Heart right ventricle (tissue), 16 donors: ENCODE results near the gene RBMS3. TPM values are rescaled to one million over a fixed set of nuclear protein-coding genes. Genes with fewer than 3 reads are reported as not detected.

ENCODE experiments used
- ATAC-seq, 8 donors: fragments of 200-7000 bp; cut with Tn5 transposase; one replicate each; pipeline ENCODE4 v1.9.1; 2020; ENCODE audit warnings: mild to moderate bottlenecking in 8 of 8, moderate library complexity in 8 of 8, moderate number of reproducible peaks in 1 of 8
- DNase-seq, 2 donors: peaks; one replicate each; pipeline ENCODE4 v3.0.0-alpha.2; 2020
- H3K27ac ChIP-seq, 10 donors: fragments of 200-600 bp; sonication (generic) in 2 of 10; one replicate each; pipeline versions ENCODE4 v1.5.0 to v1.8.0; 2020 to 2022; ENCODE audit warnings: mild to moderate bottlenecking in 3 of 10
- H3K27me3 ChIP-seq, 7 donors: fragments of 200-600 bp; one replicate each; pipeline ENCODE4 v1.8.0; 2021 to 2022; ENCODE audit warnings: mild to moderate bottlenecking in 2 of 7
- H3K36me3 ChIP-seq, 9 donors: fragments of 200-600 bp; sonication (generic) in 1 of 9; one replicate each; pipeline versions ENCODE4 v1.5.0 to v1.8.0; 2020 to 2022; ENCODE audit warnings: mild to moderate bottlenecking in 2 of 9
- H3K4me1 ChIP-seq, 9 donors: fragments of 200-600 bp; sonication (generic) in 1 of 9; one replicate each; pipeline versions ENCODE4 v1.5.0 to v1.8.0; 2020 to 2022; ENCODE audit warnings: mild to moderate bottlenecking in 4 of 9
- H3K4me3 ChIP-seq, 10 donors: fragments of 200-600 bp; sonication (generic) in 2 of 10; one replicate each; pipeline versions ENCODE4 v1.5.0 to v1.8.0; 2020 to 2022; ENCODE audit warnings: mild to moderate bottlenecking in 7 of 10, moderate library complexity in 2 of 10
- H3K9me3 ChIP-seq, 11 donors: fragments of 200-600 bp in 10 of 11; sonication (generic) in 2 of 11; one replicate each; pipeline versions ENCODE4 v1.5.0 to v1.8.0; 2013 to 2022; ENCODE audit warnings: mild to moderate bottlenecking in 2 of 11, control low read depth in 1 of 11, moderate library complexity in 1 of 11
- CTCF ChIP-seq, 9 donors: fragments of 200-600 bp; sonication (generic) in 2 of 9; IDR thresholded peaks; one replicate each; pipeline versions ENCODE4 v1.5.0 to v1.8.0; 2021 to 2022; ENCODE audit warnings: antibody characterized with exemption in 9 of 9, mild to moderate bottlenecking in 5 of 9, moderate library complexity in 1 of 9
- WGBS, 2 donors: extraction: QIAGEN DNeasy Blood & Tissue Kit; methylation state at CpG; one replicate each; pipeline ENCODE4 v1.1.7; 2013; ENCODE audit warnings: inconsistent platforms in 1 of 2; 5-methylcytosine and 5-hydroxymethylcytosine counted together
- intact Hi-C, 10 donors: fragments of 100-400 bp; cut with DNase I; formaldehyde crosslinking; loops; one replicate each; pipeline versions ENCODE4 v1.11.1 to v1.14.2; 2022
- polyA plus RNA-seq, 2 donors: library from polyadenylated mRNA; stranded (reverse); fragments of 200-250 nt; gene quantifications; one replicate each; pipeline ENCODE4 v1.2.3, GENCODE V29; 2013
- total RNA-seq, 10 donors: library from RNA; stranded (reverse); fragmentation: NEBNext Ultra II Directional in 3 of 10; extraction: Animal tissue kit (Norgen Biotek cat#: 25700) in 3 of 10; gene quantifications; one replicate each; pipeline versions ENCODE4 v1.2.1 to v1.2.4, GENCODE V29; 2021 to 2023
- donor health status: Arrhythmogenic right ventricular cardiomyopathy.
- donor health status: ischemic (EF 13 %, LVEDD 7.1; RV severe dilation, severe dysfunction).
- donor health status: healthy with polysubstance abuse.
- donor health status: DM: no; HTN: yes; CAD: no.
- donor health status: DM: no; HTN: no; CAD: no.
- donor health status: ischemic (EF 25% LVEDD 6.9; RV normal size, moderate dysfunction).
- donor health status: ischemic (EF 25% LVEDD 5.7; RV mildly dilated, moderate dysfunction).
- donor health status: healthy.
- donor health status: DM: yes; HTN: yes; CAD: no.
- donor health status: Ischemic cardiomyopathy.
- donor health status: ischemic (EF 35%, LVEDD 5.7; RV mildly dilated, moderate dysfunction).
- donor health status: nonischemic (EF 11% LVEDD 7.7; RV severe dilation, severe dysfunction).
- donor health status: DM: yes; HTN: yes; CAD: no.
- donor health status: PGD.
- donor health status: ischemic (EF 29% LVEDD 5.4; RV normal size, mild dysfunction).
- donor health status: nonischemic (EF 23%, LVEDD 6.1; RV moderate dilation, normal function).

Gene RBMS3
- total and polyA plus RNA-seq, 12 donors, result 3.2 to 41.1 (median 26.4) TPM

- intact Hi-C loops, result no loop called here
- no peaks in the 10 kb centered on the region for H3K27me3 ChIP-seq
- no peak overlapping the region for H3K4me3 ChIP-seq
- peaks cover 0 to 16% (median 0%) of the 10 kb centered on the region in 11 donors for H3K9me3 ChIP-seq
- no peak overlapping the region for H3K27ac ChIP-seq
- no peak for TF ChIP-seq CTCF (IDR thresholded peaks at IDR 0.05)
- H3K36me3 ChIP-seq, result no peaks in the 10 kb centered on the region
- 97% methylated on average over 1 of the region's 1 CpG for WGBS, 2 donors
- ATAC-seq, result no peak
- DNase-seq, result no peak
- H3K4me1 ChIP-seq, result peaks cover 0 to 17% (median 4%) of the 10 kb centered on the region in 9 donors
These were observed 571.9 kb downstream of the RBMS3 start for GRCh38 chr3:29852767-29853166.

- Histone ChIP-seq H3K36me3 (no peaks in the 10 kb centered on the region), H3K27ac (no peak overlapping the region), H3K4me3 (no peak overlapping the region), H3K9me3 (peaks cover 0 to 16% (median 0%) of the 10 kb centered on the region in 11 donors), H3K27me3 (no peaks in the 10 kb centered on the region), H3K4me1 (peaks cover 0 to 17% (median 4%) of the 10 kb centered on the region in 9 donors)
- ATAC-seq, result peak in 1 of 8 donors; percentile 42
- intact Hi-C loops, result no loop called here
- no peak for TF ChIP-seq CTCF (IDR thresholded peaks at IDR 0.05)
- DNase-seq, result no peak
- WGBS, 2 donors, result 77 to 78% methylated on average over 7 of the region's 7 CpGs
These were observed 573.0 kb downstream of the RBMS3 start for GRCh38 chr3:29853841-29854397.

- no peak for TF ChIP-seq CTCF (IDR thresholded peaks at IDR 0.05)
These were observed 574.0 kb downstream of the RBMS3 start for GRCh38 chr3:29854821-29855220.

GRCh38 chr3:29859726-29860270 is 578.9 kb downstream of the RBMS3 start:
- no peak for TF ChIP-seq CTCF (IDR thresholded peaks at IDR 0.05)
- Histone ChIP-seq H3K4me3 (no peak overlapping the region), H3K9me3 (no peaks in the 10 kb centered on the region), H3K27ac (no peak overlapping the region), H3K4me1 (peaks cover 0 to 12% (median 4%) of the 10 kb centered on the region in 9 donors), H3K36me3 (no peaks in the 10 kb centered on the region), H3K27me3 (no peaks in the 10 kb centered on the region)
- WGBS, 2 donors, result 86 to 88% methylated on average over 1 of the region's 1 CpG
- intact Hi-C loops, result loop anchor here in 1 of 10 donors (10.0 kb wide), 1 partner anchor 265 kb away; no protein-coding TSS in a partner anchor
- no peak for ATAC-seq
- no peak for DNase-seq

More at GRCh38 chr3:29854821-29855220, 574.0 kb downstream of the RBMS3 start:
- Histone ChIP-seq H3K9me3 (peaks cover 0 to 16% (median 0%) of the 10 kb centered on the region in 11 donors), H3K4me1 (peaks cover 0 to 17% (median 4%) of the 10 kb centered on the region in 9 donors), H3K27me3 (no peaks in the 10 kb centered on the region), H3K36me3 (no peaks in the 10 kb centered on the region), H3K27ac (no peak overlapping the region), H3K4me3 (no peak overlapping the region)
- intact Hi-C loops, result no loop called here
- ATAC-seq, result no peak
- no peak for DNase-seq
